ENCODE results near the gene DNAJA4.

GRCh38 chr15:78260489-78260888, 3.9 kb upstream of the DNAJA4 start:
- TF ChIP-seq POLR2A (IDR thresholded peaks at IDR 0.05; ENCODE audit: low read length) (no peak), RNF2 (IDR thresholded peaks at IDR 0.05; ENCODE audit: borderline replicate concordance, low read depth) (no peak), CEBPB (IDR thresholded peaks at IDR 0.05) (no peak), GATA3 (IDR thresholded peaks at IDR 0.05; ENCODE audit: borderline replicate concordance) (no peak)

Data from A549 (cell line).